22Rv1 (cell line): ENCODE measurements around the gene GRM7.

Source experiments
- CTCF ChIP-seq: fragments of 450-650 bp; IDR thresholded peaks from 2 replicates; pipeline ENCODE4 v1.5.1; 2017; ENCODE audit warnings: mild to moderate bottlenecking
- ZFX ChIP-seq: fragments of 450-650 bp; IDR thresholded peaks from 2 replicates; pipeline ENCODE4 v1.6.1; 2017; ENCODE audit warnings: antibody characterized with exemption, borderline replicate concordance

- TF ChIP-seq CTCF (no peak), ZFX (no peak)
These were observed 209.5 kb downstream of the GRM7 start for GRCh38 chr3:7070461-7070860.
